M059J (cell line): Measurements from ENCODE around the gene ZNF2. TPM values are rescaled to one million over a fixed set of nuclear protein-coding genes. Genes with fewer than 3 reads are reported as not detected.

Experiments
- DNase-seq: peaks from one replicate; pipeline ENCODE4 v3.0.0-alpha.2; 2012; ENCODE audit warnings: low read depth
- total RNA-seq: library from RNA; depleted of rRNA; stranded (reverse); fragments of >200 nt; shearing (Covaris generic); gene quantifications from 2 replicates; pipeline ENCODE4 v1.2.3, GENCODE V29; 2014; rRNA removed

ZNF2 gene
- total RNA-seq, 1 experiment from 2014 or later: 8.1 TPM

- DNase-seq: no peak
Measured at GRCh38 chr2:95206096-95206495, 40.5 kb downstream of the ZNF2 start.

- DNase-seq: peak; percentile 90
Measured at GRCh38 chr2:95207111-95207961, 41.7 kb downstream of the ZNF2 start, which contains the start of gene ZNF892. ZNF892 (plus strand) TSS chr2:95207521; CDS start chr2:95207816, 295 bp downstream.

- peak; percentile 10 for DNase-seq
Measured at GRCh38 chr2:95208106-95208505, 42.5 kb downstream of the ZNF2 start.

GRCh38 chr2:95215018-95215612, 49.5 kb downstream of the ZNF2 start:
- no peak for DNase-seq

- no peak for DNase-seq
Measured at GRCh38 chr2:95220449-95220848, 54.8 kb downstream of the ZNF2 start.

GRCh38 chr2:95225658-95226057, 60.0 kb downstream of the ZNF2 start:
- DNase-seq: peak; percentile 7

GRCh38 chr2:95231723-95232122, 66.1 kb downstream of the ZNF2 start:
- peak; percentile 81 for DNase-seq

GRCh38 chr2:95232232-95232631, 66.6 kb downstream of the ZNF2 start:
- DNase-seq: peak; percentile 6

Other genes starting within 250 kb of the ZNF2 start
- 11.3 and 14.7 TPM in 2 replicates for gene MAL, start 140.1 kb upstream of the ZNF2 start, total RNA-seq
- gene MRPS5, start 44.0 kb upstream of the ZNF2 start, total RNA-seq: 66.4 and 66.8 TPM in 2 replicates
- gene ZNF514, start 6.0 kb upstream of the ZNF2 start, total RNA-seq: 2.7 and 6.1 TPM in 2 replicates
- gene ZNF892, start 41.7 kb downstream of the ZNF2 start, total RNA-seq: 1.6 and 2.7 TPM in 2 replicates
- 2.9 and 3.6 TPM in 2 replicates for gene PROM2, start 108.6 kb downstream of the ZNF2 start, total RNA-seq
- gene KCNIP3, start 131.5 kb downstream of the ZNF2 start, total RNA-seq: 3.3 and 5.8 TPM in 2 replicates
- 25.7 and 32.3 TPM in 2 replicates for gene FAHD2A, start 236.9 kb downstream of the ZNF2 start, total RNA-seq